HG02885 (cell line): ENCODE data around the gene ZNF445.
"Not testable (repeated sequence)": the region's sequence is repeated elsewhere in the genome, so short reads cannot be mapped to it uniquely, and the experiment has no call there.

Experiments
- ATAC-seq: cut with Tn5 transposase; IDR thresholded peaks from one replicate; pipeline ENCODE4 v1.9.1; 2021; ENCODE audit warnings: mild to moderate bottlenecking; ENCODE audit not compliant: unreplicated experiment, poor library complexity

The ZNF445 gene

GRCh38 chr3:44477312-44478030 is at the start of gene ZNF445:
Gene ZNF445, minus strand, starts transcription at chr3:44477670. Its CDS starts 22,121 bp downstream, at chr3:44455549.
- peak; percentile 86 for ATAC-seq

- no peak for ATAC-seq
Observed at GRCh38 chr3:44525060-44525459, 47.6 kb upstream of the ZNF445 start.

- ATAC-seq, result no peak
Observed at GRCh38 chr3:44522494-44522933, 45.0 kb upstream of the ZNF445 start.

- no peak for ATAC-seq
Observed at GRCh38 chr3:44521721-44522120, 44.3 kb upstream of the ZNF445 start.

GRCh38 chr3:44518782-44519156 is 41.3 kb upstream of the ZNF445 start:
- no peak for ATAC-seq

GRCh38 chr3:44516230-44516629 is 38.8 kb upstream of the ZNF445 start:
- ATAC-seq, result no peak

GRCh38 chr3:44513513-44513912 is 36.0 kb upstream of the ZNF445 start:
- ATAC-seq, result no peak

GRCh38 chr3:44511238-44511566 is 33.7 kb upstream of the ZNF445 start:
- no peak for ATAC-seq

- ATAC-seq, result peak; percentile 41
Observed at GRCh38 chr3:44510000-44510368, 32.5 kb upstream of the ZNF445 start.

GRCh38 chr3:44509393-44509921 is 32.0 kb upstream of the ZNF445 start:
- ATAC-seq, result no peak

GRCh38 chr3:44506961-44507360 is 29.5 kb upstream of the ZNF445 start:
- no peak for ATAC-seq

- no peak for ATAC-seq
Observed at GRCh38 chr3:44506556-44506955, 29.1 kb upstream of the ZNF445 start.

GRCh38 chr3:44504566-44504965 is 27.1 kb upstream of the ZNF445 start:
- no peak for ATAC-seq

- not testable (repeated sequence) for ATAC-seq
Observed at GRCh38 chr3:44503178-44503577, 25.7 kb upstream of the ZNF445 start.

- no peak for ATAC-seq
Observed at GRCh38 chr3:44501971-44502370, 24.5 kb upstream of the ZNF445 start.

- ATAC-seq, result not testable (repeated sequence)
Observed at GRCh38 chr3:44499899-44500168, 22.4 kb upstream of the ZNF445 start.

- no peak for ATAC-seq
Observed at GRCh38 chr3:44499149-44499898, 21.9 kb upstream of the ZNF445 start.

GRCh38 chr3:44495636-44496415 is 18.4 kb upstream of the ZNF445 start:
- no peak for ATAC-seq

GRCh38 chr3:44492496-44492895 is 15.0 kb upstream of the ZNF445 start:
- ATAC-seq, result no peak

GRCh38 chr3:44482721-44483120 is 5.3 kb upstream of the ZNF445 start:
- no peak for ATAC-seq

- ATAC-seq, result no peak
Observed at GRCh38 chr3:44478606-44479094, 1.2 kb upstream of the ZNF445 start.
